HL-60 (cell line): ENCODE results near the gene DYTN.

Experiments used
- DNase-seq, 2 experiments: peaks; one replicate each; pipeline ENCODE4 v3.0.0-alpha.2; 2010 to 2020; ENCODE audit warnings: low read depth in 1 of 2, low spot score in 1 of 2
- H3K27ac ChIP-seq: fragments of 250-450 bp; sonication (Bioruptor Pico); replicated peaks from 2 replicates; pipeline ENCODE4 v1.5.1; 2020; ENCODE audit warnings: mild to moderate bottlenecking, moderate library complexity
- H3K27me3 ChIP-seq: fragments of 250-450 bp; sonication (Bioruptor Pico); 2 replicates; pipeline ENCODE4 v1.5.1; 2021; ENCODE audit warnings: mild to moderate bottlenecking, moderate library complexity; ENCODE audit not compliant: insufficient read depth, poor library complexity, severe bottlenecking
- H3K4me3 ChIP-seq: replicated peaks from 2 replicates; pipeline ENCODE4 v1.5.1; 2011; ENCODE audit warnings: mild to moderate bottlenecking, control low read depth, low read length; ENCODE audit not compliant: insufficient read depth
- CTCF ChIP-seq: IDR thresholded peaks from one replicate; pipeline ENCODE4 v1.5.1; 2011; ENCODE audit warnings: low read length, control low read depth, inconsistent platforms; ENCODE audit not compliant: insufficient read depth
- GABPA ChIP-seq: IDR thresholded peaks from 2 replicates; pipeline ENCODE4 v1.6.1; 2012; ENCODE audit warnings: low read depth
- POLR2AphosphoS5 ChIP-seq: IDR thresholded peaks from 2 replicates; pipeline ENCODE4 v1.6.1; 2012; ENCODE audit warnings: low read depth
- SPI1 ChIP-seq: IDR thresholded peaks from 2 replicates; pipeline ENCODE4 v1.6.1; 2012; ENCODE audit warnings: low read depth, mild to moderate bottlenecking, borderline replicate concordance
- TF ChIP-seq, protein P1 (sequence below): IDR thresholded peaks from 2 replicates; pipeline ENCODE4 v1.6.1; 2012; ENCODE audit warnings: low read depth; ENCODE audit not compliant: insufficient replicate concordance

The DYTN gene

DNA sequence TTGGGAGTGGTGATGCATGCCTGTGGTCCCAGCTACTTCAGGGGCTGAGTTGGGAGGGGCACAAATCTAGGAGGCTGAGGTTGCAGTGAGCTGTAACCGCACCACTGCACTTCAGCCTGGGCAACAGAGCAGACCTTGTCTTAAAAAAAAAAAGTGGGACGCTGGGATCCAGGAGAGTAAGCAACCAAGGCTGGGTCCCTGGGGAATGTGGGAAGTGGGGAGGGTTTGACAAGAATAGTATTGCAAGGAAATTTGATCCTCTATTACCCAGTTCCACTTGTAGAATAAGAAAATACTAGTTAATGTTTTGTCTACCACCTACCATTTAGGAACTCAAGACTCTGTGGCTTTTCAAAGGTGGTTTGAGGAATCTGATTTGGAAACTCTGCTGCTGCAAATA, 21.1 kb upstream of the DYTN start:
- no peaks in the 10 kb centered on the region for H3K27me3 ChIP-seq

GRCh38 chr2:206736935-206737334, 18.7 kb upstream of the DYTN start:
- no peak for TF ChIP-seq CTCF
- TF ChIP-seq, protein P1, sequence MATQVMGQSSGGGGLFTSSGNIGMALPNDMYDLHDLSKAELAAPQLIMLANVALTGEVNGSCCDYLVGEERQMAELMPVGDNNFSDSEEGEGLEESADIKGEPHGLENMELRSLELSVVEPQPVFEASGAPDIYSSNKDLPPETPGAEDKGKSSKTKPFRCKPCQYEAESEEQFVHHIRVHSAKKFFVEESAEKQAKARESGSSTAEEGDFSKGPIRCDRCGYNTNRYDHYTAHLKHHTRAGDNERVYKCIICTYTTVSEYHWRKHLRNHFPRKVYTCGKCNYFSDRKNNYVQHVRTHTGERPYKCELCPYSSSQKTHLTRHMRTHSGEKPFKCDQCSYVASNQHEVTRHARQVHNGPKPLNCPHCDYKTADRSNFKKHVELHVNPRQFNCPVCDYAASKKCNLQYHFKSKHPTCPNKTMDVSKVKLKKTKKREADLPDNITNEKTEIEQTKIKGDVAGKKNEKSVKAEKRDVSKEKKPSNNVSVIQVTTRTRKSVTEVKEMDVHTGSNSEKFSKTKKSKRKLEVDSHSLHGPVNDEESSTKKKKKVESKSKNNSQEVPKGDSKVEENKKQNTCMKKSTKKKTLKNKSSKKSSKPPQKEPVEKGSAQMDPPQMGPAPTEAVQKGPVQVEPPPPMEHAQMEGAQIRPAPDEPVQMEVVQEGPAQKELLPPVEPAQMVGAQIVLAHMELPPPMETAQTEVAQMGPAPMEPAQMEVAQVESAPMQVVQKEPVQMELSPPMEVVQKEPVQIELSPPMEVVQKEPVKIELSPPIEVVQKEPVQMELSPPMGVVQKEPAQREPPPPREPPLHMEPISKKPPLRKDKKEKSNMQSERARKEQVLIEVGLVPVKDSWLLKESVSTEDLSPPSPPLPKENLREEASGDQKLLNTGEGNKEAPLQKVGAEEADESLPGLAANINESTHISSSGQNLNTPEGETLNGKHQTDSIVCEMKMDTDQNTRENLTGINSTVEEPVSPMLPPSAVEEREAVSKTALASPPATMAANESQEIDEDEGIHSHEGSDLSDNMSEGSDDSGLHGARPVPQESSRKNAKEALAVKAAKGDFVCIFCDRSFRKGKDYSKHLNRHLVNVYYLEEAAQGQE, result no peak
- TF ChIP-seq GABPA, result no peak
- TF ChIP-seq POLR2AphosphoS5, result no peak
- no peak for TF ChIP-seq SPI1
- H3K4me3 ChIP-seq, result no peak overlapping the region
- H3K27me3 ChIP-seq, result no peaks in the 10 kb centered on the region
- H3K27ac ChIP-seq, result no peak overlapping the region
- no peak for DNase-seq

More for the DNA sequence above, 21.1 kb upstream of the DYTN start:
- Histone ChIP-seq H3K27ac (no peak overlapping the region), H3K4me3 (no peak overlapping the region)
- DNase-seq, result no peak
- TF ChIP-seq SPI1 (no peak), GABPA (no peak), CTCF (no peak), POLR2AphosphoS5 (no peak)
- TF ChIP-seq, protein P1, result no peak

- Histone ChIP-seq H3K27ac (no peak overlapping the region), H3K4me3 (no peak overlapping the region)
- no peak for TF ChIP-seq POLR2AphosphoS5
- TF ChIP-seq GABPA, result no peak
- TF ChIP-seq, protein P1, result no peak
- no peak for TF ChIP-seq CTCF
- TF ChIP-seq SPI1, result no peak
Measured at GRCh38 chr2:206733341-206733740, 15.1 kb upstream of the DYTN start.

More at GRCh38 chr2:206733341-206733740, 15.1 kb upstream of the DYTN start:
- DNase-seq, result no peak
- peaks cover 4% of the 10 kb centered on the region for H3K27me3 ChIP-seq
